HG03558 (cell line): ENCODE data around the gene SLC49A3.
"Not testable (repeated sequence)": the region's sequence is repeated elsewhere in the genome, so short reads cannot be mapped to it uniquely, and the experiment has no call there.

Experiments
- ATAC-seq: cut with Tn5 transposase; IDR thresholded peaks from one replicate; pipeline ENCODE4 v1.9.1; 2021; ENCODE audit warnings: moderate number of reproducible peaks; ENCODE audit not compliant: unreplicated experiment; ENCODE audit errors: extremely low read depth

Gene SLC49A3

GRCh38 chr4:704971-705277, 16.0 kb upstream of the SLC49A3 start:
- ATAC-seq: no peak

- no peak for ATAC-seq
Measured at GRCh38 chr4:704198-704891, 15.4 kb upstream of the SLC49A3 start.

GRCh38 chr4:703336-704197, 14.6 kb upstream of the SLC49A3 start:
- ATAC-seq: no peak

- ATAC-seq: no peak
Measured at GRCh38 chr4:702618-703048, 13.7 kb upstream of the SLC49A3 start.

- no peak for ATAC-seq
Measured at GRCh38 chr4:700587-701264, 11.8 kb upstream of the SLC49A3 start.

- ATAC-seq: no peak
Measured at GRCh38 chr4:699816-700580, 11.0 kb upstream of the SLC49A3 start.

- ATAC-seq: not testable (repeated sequence)
Measured at GRCh38 chr4:694341-694940, 5.5 kb upstream of the SLC49A3 start.

- no peak for ATAC-seq
Measured at GRCh38 chr4:692771-693554, 4.0 kb upstream of the SLC49A3 start.

- ATAC-seq: no peak
Measured at GRCh38 chr4:689723-690122, 772 bp upstream of the SLC49A3 start.

GRCh38 chr4:687971-688853, 739 bp downstream of the SLC49A3 start:
- ATAC-seq: no peak

GRCh38 chr4:687048-687970, 1.6 kb downstream of the SLC49A3 start:
- ATAC-seq: no peak

- no peak for ATAC-seq
Measured at GRCh38 chr4:686413-687040, 2.4 kb downstream of the SLC49A3 start.

- ATAC-seq: no peak
Measured at GRCh38 chr4:685679-686412, 3.1 kb downstream of the SLC49A3 start.

GRCh38 chr4:684623-685327, 4.2 kb downstream of the SLC49A3 start:
- no peak for ATAC-seq

GRCh38 chr4:683982-684622, 4.8 kb downstream of the SLC49A3 start:
- no peak for ATAC-seq
